Chondrocyte (in vitro differentiated cells): Measurements from ENCODE around the gene FGFBP3. TPM values are rescaled to one million over a fixed set of nuclear protein-coding genes. Genes with fewer than 3 reads are reported as not detected.
A peak's percentile ranks its signal among the peaks of the same experiment; 100 is the strongest.

Experiments used
- DNase-seq: peaks from one replicate; pipeline ENCODE4 v3.0.0; 2021; ENCODE audit warnings: mixed read lengths, low spot score
- H3K27ac Mint-ChIP-seq: one replicate; pipeline ENCODE4 v1.8.0; 2021; ENCODE audit warnings: mild to moderate bottlenecking, moderate library complexity, mixed read lengths; ENCODE audit not compliant: unreplicated experiment
- H3K27me3 Mint-ChIP-seq: 2 replicates; pipeline ENCODE4 v1.8.0; 2021; ENCODE audit warnings: low read depth, mixed read lengths
- H3K36me3 Mint-ChIP-seq: 2 replicates; pipeline ENCODE4 v1.8.0; 2021; ENCODE audit warnings: low read depth, mixed read lengths
- H3K4me1 Mint-ChIP-seq: 2 replicates; pipeline ENCODE4 v1.8.0; 2021; ENCODE audit warnings: low read depth, mild to moderate bottlenecking, mixed read lengths
- H3K4me3 Mint-ChIP-seq: one replicate; pipeline ENCODE4 v1.8.0; 2021; ENCODE audit warnings: mild to moderate bottlenecking, moderate library complexity, mixed read lengths; ENCODE audit not compliant: unreplicated experiment
- H3K9me3 Mint-ChIP-seq: 2 replicates; pipeline ENCODE4 v1.8.0; 2021; ENCODE audit warnings: low read depth, mixed read lengths
- total RNA-seq: library from RNA; stranded (reverse); gene quantifications from 3 replicates; pipeline ENCODE4 v1.2.1, GENCODE V29; 2021
- TF ChIP-seq, protein P1 (sequence below): fragments of 200-600 bp; sonication (generic); IDR thresholded peaks from 2 replicates; pipeline ENCODE4 v1.5.0; 2021; ENCODE audit warnings: antibody characterized with exemption, mild to moderate bottlenecking, moderate library complexity

FGFBP3 gene
- total RNA-seq, 1 donor from 2014 or later = 6.1 TPM

DNA sequence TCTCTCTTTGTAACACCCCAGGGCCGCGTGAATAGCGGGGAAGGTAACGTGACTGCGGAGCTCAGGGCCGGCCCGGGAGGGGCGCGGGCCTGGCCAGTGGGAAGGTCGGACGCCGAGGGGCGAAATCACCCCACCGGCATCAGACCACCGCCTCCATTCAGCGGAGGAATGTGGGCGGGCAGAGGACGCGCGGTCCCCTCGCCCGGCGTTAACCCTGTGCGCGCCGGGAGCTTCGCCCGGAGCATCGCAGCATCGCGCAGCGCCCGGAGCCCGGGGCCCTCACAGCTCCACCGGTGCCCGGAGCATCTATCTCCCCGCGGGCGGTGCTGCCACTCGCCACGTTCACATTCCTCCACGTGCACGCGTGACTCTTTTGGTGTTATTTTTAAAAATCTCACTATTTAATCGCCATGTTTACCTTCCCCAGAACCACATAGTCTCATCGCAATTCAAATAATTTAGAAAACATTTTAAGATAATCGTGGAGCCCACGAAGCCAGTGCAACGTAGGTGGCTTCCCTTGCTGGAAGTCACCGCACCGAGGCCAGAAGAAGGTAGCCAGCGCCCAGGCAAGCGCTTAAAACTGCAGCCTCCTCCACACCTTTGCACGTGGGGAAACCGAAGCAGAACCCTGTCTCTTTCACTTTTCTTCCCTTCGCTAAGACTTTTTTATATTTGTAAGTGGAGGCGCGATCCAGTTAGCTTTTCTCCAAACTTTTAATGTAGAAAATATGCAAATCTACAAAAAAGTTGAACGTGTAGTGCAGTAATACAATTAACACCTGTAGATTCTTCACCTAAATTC, 21.8 kb downstream of the FGFBP3 start:
- H3K4me3 Mint-ChIP-seq = peak overlapping the region; percentile 81
- no peak for DNase-seq
- H3K27ac Mint-ChIP-seq = peak overlapping the region; percentile 71
- TF ChIP-seq, protein P1, sequence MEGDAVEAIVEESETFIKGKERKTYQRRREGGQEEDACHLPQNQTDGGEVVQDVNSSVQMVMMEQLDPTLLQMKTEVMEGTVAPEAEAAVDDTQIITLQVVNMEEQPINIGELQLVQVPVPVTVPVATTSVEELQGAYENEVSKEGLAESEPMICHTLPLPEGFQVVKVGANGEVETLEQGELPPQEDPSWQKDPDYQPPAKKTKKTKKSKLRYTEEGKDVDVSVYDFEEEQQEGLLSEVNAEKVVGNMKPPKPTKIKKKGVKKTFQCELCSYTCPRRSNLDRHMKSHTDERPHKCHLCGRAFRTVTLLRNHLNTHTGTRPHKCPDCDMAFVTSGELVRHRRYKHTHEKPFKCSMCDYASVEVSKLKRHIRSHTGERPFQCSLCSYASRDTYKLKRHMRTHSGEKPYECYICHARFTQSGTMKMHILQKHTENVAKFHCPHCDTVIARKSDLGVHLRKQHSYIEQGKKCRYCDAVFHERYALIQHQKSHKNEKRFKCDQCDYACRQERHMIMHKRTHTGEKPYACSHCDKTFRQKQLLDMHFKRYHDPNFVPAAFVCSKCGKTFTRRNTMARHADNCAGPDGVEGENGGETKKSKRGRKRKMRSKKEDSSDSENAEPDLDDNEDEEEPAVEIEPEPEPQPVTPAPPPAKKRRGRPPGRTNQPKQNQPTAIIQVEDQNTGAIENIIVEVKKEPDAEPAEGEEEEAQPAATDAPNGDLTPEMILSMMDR = no peak
- H3K9me3 Mint-ChIP-seq = no peaks in the 10 kb centered on the region
- H3K4me1 Mint-ChIP-seq = peaks cover 37% of the 10 kb centered on the region
- H3K36me3 Mint-ChIP-seq = no peaks in the 10 kb centered on the region
- no peaks in the 10 kb centered on the region for H3K27me3 Mint-ChIP-seq

DNA sequence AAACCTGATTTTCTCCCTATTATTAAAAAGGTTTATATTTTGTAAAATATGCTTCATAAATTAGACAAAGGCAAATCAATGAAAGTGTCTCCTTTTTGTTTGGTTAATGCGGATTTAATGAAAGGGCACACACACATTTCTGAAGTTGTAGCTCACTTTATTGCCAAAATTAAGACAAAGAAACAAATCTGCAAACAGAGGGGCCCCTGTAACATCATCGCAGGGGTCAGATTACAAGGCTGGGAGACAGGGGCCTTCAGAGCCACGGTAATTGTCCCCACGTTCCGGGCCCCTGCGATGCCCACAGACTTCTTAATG, 22.4 kb downstream of the FGFBP3 start:
- H3K4me1 Mint-ChIP-seq = peaks cover 37% of the 10 kb centered on the region
- H3K4me3 Mint-ChIP-seq = peak overlapping the region; percentile 81
- TF ChIP-seq, protein P1 = no peak
- no peaks in the 10 kb centered on the region for H3K27me3 Mint-ChIP-seq
- DNase-seq = no peak
- H3K36me3 Mint-ChIP-seq = no peaks in the 10 kb centered on the region
- H3K27ac Mint-ChIP-seq = peak overlapping the region; percentile 49
- no peaks in the 10 kb centered on the region for H3K9me3 Mint-ChIP-seq

DNA sequence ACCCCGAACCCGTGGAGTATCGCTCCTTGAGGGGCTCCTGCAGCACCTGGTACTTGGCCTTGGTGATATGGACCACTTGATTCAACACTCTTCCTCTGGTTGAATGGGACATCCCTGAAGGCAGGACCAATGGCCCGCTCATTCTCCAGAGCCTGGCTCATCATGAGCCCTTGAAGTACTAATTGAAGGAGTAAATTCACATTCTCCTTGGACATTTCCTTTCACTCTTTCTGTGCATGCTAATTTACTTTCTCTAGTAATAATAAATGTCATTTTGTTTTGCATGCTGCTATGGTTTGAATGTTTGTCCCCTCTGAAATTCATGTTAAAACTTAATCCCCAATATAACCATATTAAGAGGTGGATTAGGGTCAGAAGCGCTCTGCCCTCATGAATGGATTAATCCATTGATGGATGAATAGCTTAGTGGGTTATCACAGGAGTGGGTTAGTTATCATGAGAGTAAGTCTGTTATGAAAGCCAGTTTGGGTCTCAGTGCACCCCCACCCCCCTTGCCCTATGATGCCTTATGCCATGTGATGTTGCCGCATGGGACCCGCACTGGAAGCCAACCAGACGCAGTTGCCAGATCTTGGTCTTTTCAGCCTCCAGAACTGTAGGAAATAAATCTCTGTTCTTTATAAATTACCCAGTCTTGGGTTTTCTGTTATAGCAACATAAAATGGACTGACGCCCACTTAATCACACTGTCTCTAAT, 23.8 kb downstream of the FGFBP3 start:
- no peaks in the 10 kb centered on the region for H3K36me3 Mint-ChIP-seq
- no peak for DNase-seq
- peaks cover 38% of the 10 kb centered on the region for H3K4me1 Mint-ChIP-seq
- no peak overlapping the region for H3K4me3 Mint-ChIP-seq
- no peaks in the 10 kb centered on the region for H3K9me3 Mint-ChIP-seq
- TF ChIP-seq, protein P1 = no peak
- no peak overlapping the region for H3K27ac Mint-ChIP-seq
- H3K27me3 Mint-ChIP-seq = no peaks in the 10 kb centered on the region

GRCh38 chr10:91884536-91884935, 24.8 kb downstream of the FGFBP3 start:
- peaks cover 45% of the 10 kb centered on the region for H3K4me1 Mint-ChIP-seq
- no peaks in the 10 kb centered on the region for H3K36me3 Mint-ChIP-seq
- peak overlapping the region; percentile 92 for H3K27ac Mint-ChIP-seq
- no peaks in the 10 kb centered on the region for H3K9me3 Mint-ChIP-seq
- H3K4me3 Mint-ChIP-seq = no peak overlapping the region
- no peak for DNase-seq
- TF ChIP-seq, protein P1 = no peak
- no peaks in the 10 kb centered on the region for H3K27me3 Mint-ChIP-seq

GRCh38 chr10:91883549-91884444, 25.5 kb downstream of the FGFBP3 start:
- Mint-ChIP-seq H3K4me3 (peak overlapping the region; percentile 50), H3K27me3 (no peaks in the 10 kb centered on the region), H3K9me3 (no peaks in the 10 kb centered on the region), H3K4me1 (peaks cover 45% of the 10 kb centered on the region), H3K36me3 (no peaks in the 10 kb centered on the region), H3K27ac (peak overlapping the region; percentile 92)
- TF ChIP-seq, protein P1 = no peak
- DNase-seq = no peak
